IPS-18a (cell line): ENCODE results near the gene CCL4.
"Not testable (repeated sequence)": the region's sequence is repeated elsewhere in the genome, so short reads cannot be mapped to it uniquely, and the experiment has no call there.

ENCODE experiments used
- H3K27ac ChIP-seq: one replicate; pipeline ENCODE4 v1.5.1; 2013; ENCODE audit warnings: low read length
- H3K27me3 ChIP-seq: one replicate; pipeline ENCODE4 v1.6.1; 2013; ENCODE audit warnings: mild to moderate bottlenecking, low read length; ENCODE audit not compliant: control insufficient read depth, insufficient read depth
- H3K36me3 ChIP-seq: one replicate; pipeline ENCODE4 v1.6.1; 2013; ENCODE audit warnings: low read depth, low read length; ENCODE audit not compliant: control insufficient read depth
- H3K4me1 ChIP-seq: one replicate; pipeline ENCODE4 v1.6.1; 2013; ENCODE audit warnings: low read depth, low read length; ENCODE audit not compliant: control insufficient read depth
- H3K4me3 ChIP-seq: one replicate; pipeline ENCODE4 v1.5.1; 2013; ENCODE audit warnings: low read length
- H3K9ac ChIP-seq: one replicate; pipeline ENCODE4 v1.6.1; 2013; ENCODE audit warnings: mild to moderate bottlenecking, low read length, moderate library complexity
- H3K9me3 ChIP-seq: one replicate; pipeline ENCODE4 v1.6.1; 2013; ENCODE audit warnings: low read depth, low read length; ENCODE audit not compliant: control insufficient read depth

CCL4 gene

DNA sequence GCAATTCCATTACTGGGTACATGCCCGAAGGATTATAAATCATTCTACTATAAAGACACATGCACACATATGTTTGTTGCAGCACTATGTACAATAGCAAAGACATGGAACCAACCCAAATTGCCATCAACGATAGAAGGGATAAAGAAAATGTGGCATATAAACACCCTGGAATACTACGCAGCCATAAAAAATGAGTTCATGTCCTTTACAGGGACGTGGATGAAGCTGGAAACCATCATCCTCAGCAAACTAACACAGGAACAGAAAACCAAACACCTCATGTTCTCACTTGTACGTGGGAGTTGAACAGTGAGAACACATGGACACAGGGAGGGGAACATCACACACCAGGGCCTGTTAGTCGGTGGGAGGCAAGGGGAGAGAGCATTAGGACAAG is 17.5 kb downstream of the CCL4 start:
- H3K27me3 ChIP-seq, H3K27ac ChIP-seq, H3K36me3 ChIP-seq, H3K9ac ChIP-seq, H3K4me3 ChIP-seq: not testable (repeated sequence)
- H3K4me1 ChIP-seq = peaks cover 10% of the 10 kb centered on the region
- H3K9me3 ChIP-seq = peaks cover 11% of the 10 kb centered on the region

DNA sequence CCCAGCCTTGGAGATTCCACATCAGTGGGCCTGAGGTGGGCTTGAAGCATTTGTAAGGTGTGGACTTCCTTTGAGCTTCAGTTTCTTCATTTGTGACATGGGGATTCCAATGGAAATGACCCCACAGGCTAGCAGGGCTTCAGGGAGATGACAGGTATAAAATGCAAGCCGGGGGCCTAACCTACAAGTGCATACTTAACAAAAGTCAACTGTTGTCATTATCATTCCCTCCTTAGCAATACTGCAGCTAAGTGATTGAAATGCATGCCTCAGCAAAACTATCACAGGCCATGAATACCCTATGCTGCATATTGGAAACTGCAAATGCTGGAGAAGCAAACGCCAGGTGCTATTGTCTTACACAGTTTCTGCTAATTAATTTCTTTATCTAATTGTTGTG is 19.8 kb downstream of the CCL4 start:
- Histone ChIP-seq H3K4me3 (no peak overlapping the region), H3K36me3 (no peaks in the 10 kb centered on the region), H3K27ac (no peak overlapping the region), H3K9me3 (peaks cover 11% of the 10 kb centered on the region), H3K4me1 (peaks cover 10% of the 10 kb centered on the region), H3K9ac (no peak overlapping the region), H3K27me3 (no peaks in the 10 kb centered on the region)

DNA sequence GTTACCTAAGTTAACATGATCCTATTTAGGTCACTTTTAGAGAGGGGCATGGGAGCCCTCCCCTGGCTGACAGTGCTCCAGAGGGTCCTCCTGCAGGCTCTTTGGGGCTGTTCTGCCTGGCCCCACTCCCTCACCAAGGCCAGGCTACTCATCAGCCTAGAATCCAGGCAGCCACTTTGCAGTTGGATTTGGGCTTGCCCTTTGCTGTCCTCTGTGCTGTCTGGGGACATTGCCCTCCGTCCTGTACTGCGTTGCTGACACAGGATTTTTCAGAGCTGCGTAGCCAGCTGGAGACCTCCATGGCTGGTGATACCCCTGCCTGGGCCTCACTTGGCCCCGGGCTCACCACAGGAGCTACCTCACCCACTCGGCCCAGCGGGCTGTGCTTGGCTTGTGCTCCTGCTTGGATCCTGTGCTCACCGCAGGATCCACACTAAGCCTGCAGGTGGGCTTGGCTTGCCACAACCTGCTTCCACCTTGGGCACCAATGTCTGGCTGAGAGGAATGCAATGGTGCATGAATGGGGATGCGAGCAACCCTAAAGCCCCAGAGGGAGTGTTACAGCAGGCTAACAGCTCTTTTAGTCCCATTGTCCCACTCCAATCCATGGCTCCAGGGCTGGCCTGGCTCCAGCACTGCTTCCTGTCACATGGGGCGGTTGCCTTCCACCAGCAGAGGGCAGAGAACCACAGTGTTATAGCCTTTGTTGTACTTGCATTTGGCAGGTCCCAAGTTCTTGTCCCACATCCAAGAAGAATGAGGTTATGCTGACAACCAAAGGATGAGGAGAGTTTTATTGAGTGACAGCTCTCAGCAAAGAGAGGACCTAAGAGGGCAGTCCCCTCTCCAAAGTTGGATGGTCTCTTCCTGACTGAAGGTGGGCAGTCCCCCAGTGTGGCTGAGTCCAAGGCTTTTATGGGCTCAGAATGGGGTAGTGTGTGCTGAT is 21.5 kb downstream of the CCL4 start:
- H3K9ac ChIP-seq = no peak overlapping the region
- no peaks in the 10 kb centered on the region for H3K36me3 ChIP-seq
- no peak overlapping the region for H3K4me3 ChIP-seq
- peaks cover 11% of the 10 kb centered on the region for H3K9me3 ChIP-seq
- H3K4me1 ChIP-seq = peaks cover 10% of the 10 kb centered on the region
- H3K27me3 ChIP-seq = no peaks in the 10 kb centered on the region
- H3K27ac ChIP-seq = no peak overlapping the region

DNA sequence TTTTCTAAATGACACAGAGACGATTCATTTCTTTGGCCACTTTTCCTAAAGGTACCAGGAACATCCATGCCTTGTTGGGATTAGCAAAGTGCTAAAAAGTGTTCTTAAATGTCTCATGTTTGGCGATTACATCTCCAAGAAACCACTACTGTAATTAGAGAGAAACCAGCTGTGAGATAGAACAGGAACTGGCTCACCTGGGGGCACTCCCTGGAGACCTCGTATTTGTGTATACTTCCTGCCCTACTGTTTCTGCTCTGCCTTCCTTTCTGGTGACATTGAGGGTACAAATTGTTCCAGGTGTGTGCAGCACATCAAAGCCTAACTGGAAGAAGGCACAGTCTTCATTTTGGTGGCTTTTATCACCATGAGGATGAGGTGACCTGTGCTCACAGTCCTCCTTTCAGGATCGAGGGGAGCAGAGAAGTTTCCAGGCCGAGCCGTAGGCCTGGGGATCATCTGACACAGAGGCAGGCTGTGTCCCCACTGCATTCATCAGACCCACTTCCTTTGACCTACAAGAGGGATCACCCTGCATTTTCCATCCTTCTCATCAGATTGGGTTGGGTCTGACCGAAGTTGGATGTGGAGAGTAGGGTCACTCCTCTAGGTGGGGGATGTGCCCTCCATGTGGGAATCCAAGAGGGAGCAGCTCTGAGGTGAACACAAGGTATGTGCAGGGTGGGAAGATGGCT is 23.7 kb downstream of the CCL4 start:
- H3K9me3 ChIP-seq = peaks cover 11% of the 10 kb centered on the region
- H3K27me3 ChIP-seq = no peaks in the 10 kb centered on the region
- H3K4me3 ChIP-seq = no peak overlapping the region
- H3K4me1 ChIP-seq = peaks cover 10% of the 10 kb centered on the region
- H3K36me3 ChIP-seq = no peaks in the 10 kb centered on the region
- no peak overlapping the region for H3K9ac ChIP-seq
- H3K27ac ChIP-seq = no peak overlapping the region

DNA sequence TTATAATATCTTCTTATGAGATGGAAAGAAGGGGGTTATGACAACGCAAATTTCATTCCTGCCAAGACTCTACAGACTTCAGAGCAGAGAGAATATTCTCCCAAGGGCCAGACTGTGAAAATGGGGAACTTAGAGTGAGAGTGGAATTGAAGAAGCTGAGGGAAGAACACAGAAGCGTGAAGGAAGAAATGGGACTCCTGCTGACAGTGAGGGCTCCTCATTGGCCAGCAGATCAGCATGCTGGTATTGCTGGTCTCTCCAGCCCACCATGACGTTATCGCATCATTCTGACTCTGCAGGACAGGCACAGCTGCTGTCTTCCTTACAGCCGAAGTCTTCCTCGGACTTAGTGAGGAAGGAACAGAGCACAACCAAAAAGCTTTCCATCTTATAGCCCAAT is 24.3 kb downstream of the CCL4 start:
- H3K9me3 ChIP-seq = peaks cover 11% of the 10 kb centered on the region
- H3K9ac ChIP-seq = no peak overlapping the region
- peaks cover 8% of the 10 kb centered on the region for H3K4me1 ChIP-seq
- H3K36me3 ChIP-seq = no peaks in the 10 kb centered on the region
- H3K27ac ChIP-seq = no peak overlapping the region
- H3K4me3 ChIP-seq = no peak overlapping the region
- no peaks in the 10 kb centered on the region for H3K27me3 ChIP-seq

DNA sequence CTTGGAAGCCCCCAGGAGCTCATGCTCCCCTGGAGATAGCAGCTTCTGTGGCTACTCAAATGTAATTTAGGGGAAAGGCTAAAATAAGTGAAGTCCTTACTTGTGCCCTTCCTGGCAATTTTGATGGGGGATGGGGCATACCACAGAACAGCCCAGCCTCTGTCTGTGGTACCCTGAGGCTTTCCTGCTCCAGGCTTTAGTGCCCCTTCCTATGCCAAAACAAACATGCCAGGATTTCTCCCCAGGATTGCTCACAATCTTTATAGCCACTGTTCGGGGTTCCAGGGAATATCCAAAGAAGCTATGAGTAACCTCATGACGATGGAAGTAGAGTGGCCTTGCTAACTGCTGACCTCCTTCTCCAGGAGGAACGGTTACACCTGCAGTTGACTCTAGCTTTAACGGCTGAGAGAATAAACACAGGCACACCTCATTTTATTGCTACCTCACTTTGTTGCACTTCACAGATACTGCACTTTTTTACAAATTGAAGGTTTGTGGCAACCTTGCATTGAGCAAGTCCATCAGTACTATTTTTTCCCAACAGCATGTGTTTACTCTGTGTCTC is 24.9 kb downstream of the CCL4 start:
- peaks cover 11% of the 10 kb centered on the region for H3K9me3 ChIP-seq
- no peaks in the 10 kb centered on the region for H3K36me3 ChIP-seq
- H3K4me3 ChIP-seq = no peak overlapping the region
- H3K9ac ChIP-seq = no peak overlapping the region
- no peak overlapping the region for H3K27ac ChIP-seq
- H3K4me1 ChIP-seq = peaks cover 2% of the 10 kb centered on the region
- no peaks in the 10 kb centered on the region for H3K27me3 ChIP-seq

DNA sequence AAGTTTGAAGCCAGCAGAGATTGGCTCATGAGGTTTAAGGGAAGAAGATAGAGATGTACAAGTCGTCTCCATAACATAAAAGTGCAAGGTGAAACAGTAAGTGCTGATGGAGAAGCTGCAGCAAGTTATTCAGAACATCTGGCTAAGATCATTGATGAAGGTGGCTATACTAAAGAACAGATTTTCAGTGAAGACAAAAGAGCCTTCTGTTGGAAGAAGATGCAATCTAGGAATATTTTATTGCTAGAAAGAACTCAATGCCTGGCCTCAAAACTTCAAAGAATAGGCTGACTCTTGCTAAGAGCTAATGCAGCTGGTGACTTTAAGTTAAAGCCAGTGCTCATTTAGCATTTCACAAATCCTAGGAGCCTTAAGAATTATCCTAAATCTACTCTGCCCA is 26.0 kb downstream of the CCL4 start:
- no peaks in the 10 kb centered on the region for H3K4me1 ChIP-seq
- no peak overlapping the region for H3K4me3 ChIP-seq
- no peaks in the 10 kb centered on the region for H3K36me3 ChIP-seq
- H3K27me3 ChIP-seq = no peaks in the 10 kb centered on the region
- peaks cover 11% of the 10 kb centered on the region for H3K9me3 ChIP-seq
- H3K9ac ChIP-seq = no peak overlapping the region
- H3K27ac ChIP-seq = no peak overlapping the region

DNA sequence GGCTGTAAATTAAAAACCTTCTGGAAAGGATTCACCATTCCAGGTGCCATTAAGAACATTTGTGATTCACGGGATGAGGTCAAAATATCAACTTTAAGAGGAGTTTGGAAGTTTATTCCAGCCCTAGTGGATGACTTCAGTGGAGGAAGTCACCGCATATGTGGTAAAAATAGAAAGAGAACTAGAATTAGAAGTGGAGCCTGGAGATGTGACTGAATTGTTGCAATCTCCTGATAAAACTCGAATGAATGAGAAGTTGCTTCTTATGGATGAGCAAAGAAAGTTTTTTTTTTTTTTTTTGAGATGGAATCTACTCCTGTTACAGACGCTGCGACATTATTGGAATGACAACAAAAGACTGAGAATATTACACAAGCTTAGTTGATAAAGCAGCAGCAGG is 26.7 kb downstream of the CCL4 start:
- peaks cover 7% of the 10 kb centered on the region for H3K9me3 ChIP-seq
- no peak overlapping the region for H3K9ac ChIP-seq
- no peak overlapping the region for H3K27ac ChIP-seq
- no peak overlapping the region for H3K4me3 ChIP-seq
- H3K4me1 ChIP-seq = no peaks in the 10 kb centered on the region
- no peaks in the 10 kb centered on the region for H3K36me3 ChIP-seq
- no peaks in the 10 kb centered on the region for H3K27me3 ChIP-seq

DNA sequence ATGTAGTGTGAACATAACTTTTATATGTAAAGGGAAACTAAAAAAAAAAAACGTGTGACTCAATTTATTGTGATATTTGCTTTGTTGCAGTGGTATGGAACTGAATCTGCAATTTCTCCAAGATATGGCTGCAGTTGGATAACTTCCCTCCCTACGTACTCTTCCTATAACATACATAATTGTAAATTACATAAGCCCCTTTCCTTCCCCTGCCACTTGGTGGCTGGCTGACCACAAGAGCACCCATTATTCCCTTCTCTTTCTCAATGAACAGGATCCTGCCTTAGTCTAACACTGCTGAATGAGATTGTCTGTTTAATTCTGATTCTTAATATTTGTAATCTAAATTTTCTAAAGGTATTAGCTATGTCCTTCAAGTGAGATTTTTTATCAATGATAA is 27.8 kb downstream of the CCL4 start:
- no peaks in the 10 kb centered on the region for H3K36me3 ChIP-seq
- no peaks in the 10 kb centered on the region for H3K27me3 ChIP-seq
- H3K27ac ChIP-seq = no peak overlapping the region
- no peak overlapping the region for H3K4me3 ChIP-seq
- no peaks in the 10 kb centered on the region for H3K9me3 ChIP-seq
- H3K4me1 ChIP-seq = no peaks in the 10 kb centered on the region
- H3K9ac ChIP-seq = no peak overlapping the region

DNA sequence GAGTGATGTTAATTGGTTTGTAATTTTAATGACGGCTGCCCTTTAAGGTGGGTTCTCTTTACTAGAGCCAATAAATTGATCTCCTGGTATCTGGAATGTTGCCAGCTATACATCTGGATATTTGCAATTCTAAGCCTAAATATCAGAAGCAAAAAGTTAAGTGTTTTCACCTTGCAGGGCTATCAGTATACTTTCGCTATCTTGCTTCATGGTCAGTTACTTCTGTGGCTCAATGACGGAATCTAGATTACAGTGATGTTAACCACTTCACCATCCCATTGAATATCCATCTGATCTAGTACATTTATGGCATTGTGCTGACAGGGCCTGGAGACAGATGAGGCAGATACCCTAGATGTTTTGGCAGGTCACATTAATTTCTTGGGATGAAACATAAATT is 28.3 kb downstream of the CCL4 start:
- H3K27ac ChIP-seq = no peak overlapping the region
- H3K4me3 ChIP-seq = no peak overlapping the region
- no peak overlapping the region for H3K9ac ChIP-seq
- H3K9me3 ChIP-seq = no peaks in the 10 kb centered on the region
- no peaks in the 10 kb centered on the region for H3K4me1 ChIP-seq
- no peaks in the 10 kb centered on the region for H3K27me3 ChIP-seq
- H3K36me3 ChIP-seq = no peaks in the 10 kb centered on the region

DNA sequence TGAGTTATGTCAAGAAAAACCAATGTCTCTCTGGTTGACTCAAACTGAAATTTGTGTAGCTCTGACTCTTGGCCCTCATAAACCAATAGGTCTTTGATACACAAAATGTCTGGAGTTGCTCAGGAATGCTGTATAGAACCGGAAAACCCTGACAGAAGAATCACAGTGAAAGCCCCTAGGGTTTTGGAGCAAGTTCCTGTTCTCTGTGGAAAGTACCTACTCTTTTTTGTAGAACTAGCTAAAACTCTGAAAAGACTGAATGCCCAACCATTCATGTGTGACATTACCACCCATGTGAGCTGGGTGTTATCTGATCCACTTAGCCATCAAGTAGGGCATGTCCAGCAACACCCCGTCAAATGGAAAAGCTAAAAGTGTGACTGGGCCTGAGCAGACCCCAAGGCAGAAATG is 28.8 kb downstream of the CCL4 start:
- H3K4me1 ChIP-seq = no peaks in the 10 kb centered on the region
- H3K36me3 ChIP-seq = no peaks in the 10 kb centered on the region
- no peak overlapping the region for H3K9ac ChIP-seq
- no peaks in the 10 kb centered on the region for H3K27me3 ChIP-seq
- H3K4me3 ChIP-seq = no peak overlapping the region
- no peaks in the 10 kb centered on the region for H3K9me3 ChIP-seq
- H3K27ac ChIP-seq = no peak overlapping the region
